Hypothalamus (tissue), 51 donors: ENCODE measurements around the gene PSMD2.
"Not testable (repeated sequence)": the region's sequence is repeated elsewhere in the genome, so short reads cannot be mapped to it uniquely, and the experiment has no call there.

Experiments
- DNase-seq, 51 donors: peaks; one replicate each; lab custom pipeline; 2025; lab: John Stamatoyannopoulos, UW

Gene PSMD2

GRCh38 chr3:184298759-184299487 is at the start of gene PSMD2:
TSS of gene PSMD2 (plus strand) at chr3:184299241. CDS start at chr3:184299267, 26 bp downstream.
- DNase-seq: peak; percentile 68 to 99 (median 95)

GRCh38 chr3:184249412-184250166 is 49.5 kb upstream of the PSMD2 start, which contains the start of gene EEF1AKMT4:
TSS of gene EEF1AKMT4 (plus strand) at chr3:184249672. CDS start at chr3:184249695, 23 bp downstream.
- peak; percentile 29 to 95 (median 87) for DNase-seq

GRCh38 chr3:184250167-184250828 is 48.7 kb upstream of the PSMD2 start:
- peak in 47 of 51 donors; percentile 16 to 89 (median 55) for DNase-seq

DNA sequence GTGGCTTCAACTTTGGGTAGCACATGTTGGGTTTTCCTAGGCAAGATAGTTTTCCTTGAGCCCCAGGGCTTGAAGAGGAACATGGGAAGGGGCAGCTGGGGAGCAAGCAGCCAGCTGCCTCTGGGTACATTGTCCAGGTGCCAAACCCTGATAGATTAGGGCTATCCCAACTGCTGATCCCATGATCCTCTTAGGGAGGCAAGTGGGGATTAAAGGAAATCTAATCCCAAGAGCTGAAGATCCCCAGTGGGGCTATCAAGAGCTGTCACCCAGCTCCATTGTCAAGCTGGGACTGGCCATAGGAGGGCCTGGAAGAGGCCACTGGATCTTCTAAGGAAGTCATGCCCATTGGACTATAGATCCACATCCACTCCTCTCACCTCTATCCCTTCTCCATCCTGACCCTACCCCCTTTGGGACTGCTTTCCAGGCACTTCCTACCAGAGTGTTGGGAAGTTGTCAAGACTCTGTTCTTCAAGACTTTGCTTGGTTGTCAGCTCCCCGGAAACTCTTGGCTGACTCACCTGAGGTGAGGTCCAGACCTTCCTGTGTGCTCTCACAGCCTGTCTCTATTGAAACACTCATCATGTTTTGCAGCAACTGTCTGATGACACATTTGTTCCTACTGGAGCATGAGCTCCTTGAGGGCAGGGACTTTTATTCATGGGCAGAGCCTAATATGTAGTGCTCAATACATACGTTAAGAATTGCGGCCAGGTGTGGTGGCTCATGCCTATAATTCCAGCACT is 43.6 kb upstream of the PSMD2 start:
- DNase-seq: no peak

DNA sequence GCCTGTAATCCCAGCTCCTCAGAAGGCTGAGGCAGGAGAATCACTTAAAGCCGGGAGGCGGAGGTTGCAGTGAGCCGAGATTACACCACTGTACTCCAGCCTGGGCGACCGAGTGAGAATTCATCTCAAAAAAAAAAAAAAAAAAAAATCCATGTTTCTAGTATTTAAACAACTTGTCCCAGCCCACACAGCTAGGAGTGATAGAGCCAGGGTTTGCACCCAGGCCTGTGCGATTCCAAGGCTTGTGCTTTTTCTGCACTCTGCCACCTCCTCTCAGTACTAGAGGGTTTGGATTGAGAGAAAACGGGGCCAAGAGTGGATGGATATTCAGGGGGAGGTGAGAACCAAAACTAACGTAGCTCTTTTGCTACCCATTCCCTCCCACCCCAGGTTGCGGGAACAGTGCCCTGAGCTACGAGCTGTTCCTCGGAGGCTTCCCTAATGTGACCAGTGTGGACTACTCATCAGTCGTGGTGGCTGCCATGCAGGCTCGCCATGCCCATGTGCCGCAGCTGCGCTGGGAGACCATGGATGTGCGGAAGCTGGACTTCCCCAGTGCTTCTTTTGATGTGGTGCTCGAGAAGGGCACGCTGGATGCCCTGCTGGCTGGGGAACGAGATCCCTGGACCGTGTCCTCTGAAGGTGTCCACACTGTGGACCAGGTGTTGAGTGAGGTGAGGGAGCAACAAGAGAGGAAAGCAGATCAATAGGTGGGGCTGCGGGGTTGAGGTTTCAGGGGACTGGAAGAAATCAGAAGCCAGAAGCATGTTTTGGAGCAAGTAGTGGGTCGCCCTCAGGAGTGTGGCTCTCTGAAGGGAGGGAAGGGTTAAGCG is 41.7 kb upstream of the PSMD2 start:
- DNase-seq: peak in 1 of 51 donors; percentile 13

DNA sequence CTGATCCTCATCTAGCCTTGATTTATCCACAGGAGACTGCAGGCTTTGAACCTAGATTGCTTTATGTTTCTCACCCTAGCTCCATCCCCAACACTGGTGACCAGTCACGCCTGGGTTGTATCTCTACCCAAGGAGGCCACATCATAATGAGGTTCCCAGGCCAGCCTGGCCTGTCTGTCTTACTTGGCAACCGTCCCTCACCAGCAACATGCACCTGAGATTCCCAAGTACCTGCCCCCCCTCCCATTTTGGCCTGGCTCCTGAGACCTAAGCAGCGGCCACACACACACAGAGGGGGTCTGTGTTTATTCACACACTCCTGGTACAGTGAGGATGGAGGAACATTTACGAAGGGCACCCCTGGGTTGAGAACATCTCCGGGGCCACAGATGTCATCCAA is 40.1 kb upstream of the PSMD2 start:
- DNase-seq: no peak

- DNase-seq: peak in 4 of 51 donors; percentile 6 to 46 (median 34)
These were observed 39.6 kb upstream of the PSMD2 start for GRCh38 chr3:184259396-184259877.

- DNase-seq: peak in 14 of 51 donors; percentile 6 to 62 (median 25)
These were observed 38.9 kb upstream of the PSMD2 start for GRCh38 chr3:184259878-184260723.

- DNase-seq: peak in 2 of 51 donors; percentile 22 to 33
These were observed 38.2 kb upstream of the PSMD2 start for GRCh38 chr3:184260724-184261269.

DNA sequence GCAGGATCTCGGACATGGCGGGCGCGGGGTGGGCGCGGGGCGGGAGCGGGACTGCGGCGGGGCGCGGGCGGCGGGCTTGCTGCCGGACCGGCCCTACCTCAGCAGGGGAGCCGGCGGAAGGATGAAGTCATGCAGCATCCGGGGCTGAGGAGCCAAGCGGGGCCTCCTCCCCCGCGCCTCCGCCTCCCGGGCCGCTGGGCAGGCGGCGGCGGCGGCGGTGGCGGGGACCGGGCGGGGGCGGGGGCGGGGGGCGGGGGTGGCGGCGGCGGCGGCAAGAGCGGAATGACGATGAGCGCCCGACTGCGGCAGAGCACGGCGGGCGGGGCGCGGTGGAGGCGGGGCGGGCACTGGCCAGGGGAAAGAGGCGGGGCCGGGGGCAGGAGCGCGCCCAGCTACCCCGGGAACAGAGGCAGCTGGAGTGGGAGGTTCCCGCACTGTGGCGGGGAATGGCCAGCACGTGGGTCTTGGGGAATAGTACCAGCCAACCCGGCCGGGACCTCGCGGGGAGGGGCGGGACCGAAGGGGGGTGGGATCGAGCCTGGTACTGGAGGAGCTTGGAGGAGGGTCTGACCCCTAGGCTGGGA is 37.7 kb upstream of the PSMD2 start, which contains the start of gene CAMK2N2:
Gene CAMK2N2 (minus strand): TSS at position 284 of the 584 bp plus-strand sequence. CDS start 268 bp downstream, at position 16.
- peak in 41 of 51 donors; percentile 19 to 78 (median 55) for DNase-seq

GRCh38 chr3:184261854-184262763 is 36.9 kb upstream of the PSMD2 start:
- DNase-seq: peak in 17 of 51 donors; percentile 7 to 54 (median 31)

GRCh38 chr3:184262764-184263179 is 36.3 kb upstream of the PSMD2 start:
- DNase-seq: peak in 1 of 51 donors; percentile 21

DNA sequence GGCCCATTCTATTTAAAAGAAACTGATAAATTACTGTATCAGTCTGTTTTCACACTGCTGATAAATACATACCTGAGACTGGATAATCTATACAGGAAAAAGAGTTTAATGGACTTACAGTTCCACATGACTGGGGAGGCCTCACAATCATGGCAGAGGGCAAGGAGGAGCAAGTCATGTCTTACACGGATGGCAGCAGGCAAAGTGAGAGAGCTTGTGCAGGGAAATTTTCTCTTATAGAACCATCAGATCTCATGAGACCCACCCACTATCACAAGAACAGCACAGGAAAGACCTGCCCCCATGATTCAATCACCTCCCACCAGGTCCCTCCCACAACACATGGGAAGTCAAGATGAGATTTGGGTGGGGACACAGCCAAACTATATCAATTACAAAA is 31.8 kb upstream of the PSMD2 start:
- not testable (repeated sequence) for DNase-seq

GRCh38 chr3:184272269-184272668 is 26.8 kb upstream of the PSMD2 start:
- no peak for DNase-seq

GRCh38 chr3:184275381-184275701 is 23.7 kb upstream of the PSMD2 start:
- peak in 2 of 51 donors; percentile 6 to 12 for DNase-seq
